GM18511 (cell line): Measurements from ENCODE around the gene DIAPH3.

Source experiments
- ATAC-seq: cut with Tn5 transposase; IDR thresholded peaks from one replicate; pipeline ENCODE4 v1.9.1; 2021; ENCODE audit warnings: mild to moderate bottlenecking, moderate library complexity; ENCODE audit not compliant: unreplicated experiment

Gene DIAPH3

DNA sequence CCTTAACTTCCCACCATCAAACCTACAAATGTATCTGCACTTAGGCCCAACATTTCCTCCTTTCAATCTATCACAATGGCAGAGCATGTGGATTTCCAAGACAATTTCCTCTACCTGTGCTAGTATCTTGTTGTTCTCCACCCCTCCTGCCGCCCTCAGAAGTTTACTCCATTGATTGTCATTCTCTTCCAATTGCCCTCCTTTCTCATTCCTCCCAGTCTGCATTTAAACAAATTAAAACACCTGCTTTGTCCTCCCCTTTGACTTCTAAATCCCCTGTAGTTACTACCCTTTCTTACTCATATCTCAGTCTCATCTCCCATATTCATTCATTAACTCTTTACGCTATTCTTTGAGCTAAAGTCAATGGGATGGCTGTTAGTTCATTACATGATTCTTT lies 370.6 kb downstream of the DIAPH3 start:
- ATAC-seq: no peak

DNA sequence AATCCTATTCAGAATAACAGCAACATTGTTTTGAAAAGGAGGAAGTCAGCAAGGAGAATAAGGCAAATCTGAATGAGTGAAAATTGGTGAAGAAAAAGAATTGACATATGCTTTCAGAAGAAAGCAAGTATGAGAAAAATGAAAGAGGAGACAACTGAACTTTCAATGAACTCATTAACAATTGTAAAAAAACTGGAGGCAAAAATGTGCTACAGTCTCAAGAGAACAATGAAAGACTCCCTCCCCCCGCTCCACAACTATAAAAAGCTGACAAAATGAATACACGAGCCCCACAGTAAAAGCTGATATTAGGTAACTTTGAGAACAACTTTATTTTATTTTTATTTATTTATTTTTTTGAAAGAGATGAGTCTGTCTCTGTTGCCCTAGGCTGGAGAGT lies 373.1 kb downstream of the DIAPH3 start:
- ATAC-seq: no peak

GRCh38 chr13:59789558-59789957 lies 374.2 kb downstream of the DIAPH3 start:
- ATAC-seq: no peak

- ATAC-seq: no peak
Measured at GRCh38 chr13:59787679-59788078, 376.0 kb downstream of the DIAPH3 start.

GRCh38 chr13:59782696-59783095 lies 381.0 kb downstream of the DIAPH3 start:
- no peak for ATAC-seq

DNA sequence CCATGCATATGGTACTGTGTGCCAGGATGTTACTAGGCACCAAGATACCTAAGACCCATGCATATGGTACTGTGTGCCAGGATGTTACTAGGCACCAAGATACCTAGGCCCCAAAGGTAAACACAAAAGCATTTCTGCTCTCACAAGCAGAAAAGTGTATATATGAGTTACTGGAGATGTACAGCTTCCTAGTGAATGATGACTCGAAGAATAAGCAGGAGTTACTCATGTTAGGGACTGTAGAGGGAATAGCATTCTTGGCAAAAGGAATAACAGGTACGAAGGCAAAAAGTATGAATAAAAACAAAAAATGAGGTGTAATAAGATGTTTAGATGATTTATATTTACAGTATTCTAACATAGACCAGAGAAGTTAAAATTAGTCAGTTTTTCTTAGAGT lies 383.7 kb downstream of the DIAPH3 start:
- ATAC-seq: no peak

GRCh38 chr13:59776924-59777690 lies 386.6 kb downstream of the DIAPH3 start:
- ATAC-seq: peak; percentile 58

GRCh38 chr13:59774491-59774971 lies 389.2 kb downstream of the DIAPH3 start:
- ATAC-seq: no peak

DNA sequence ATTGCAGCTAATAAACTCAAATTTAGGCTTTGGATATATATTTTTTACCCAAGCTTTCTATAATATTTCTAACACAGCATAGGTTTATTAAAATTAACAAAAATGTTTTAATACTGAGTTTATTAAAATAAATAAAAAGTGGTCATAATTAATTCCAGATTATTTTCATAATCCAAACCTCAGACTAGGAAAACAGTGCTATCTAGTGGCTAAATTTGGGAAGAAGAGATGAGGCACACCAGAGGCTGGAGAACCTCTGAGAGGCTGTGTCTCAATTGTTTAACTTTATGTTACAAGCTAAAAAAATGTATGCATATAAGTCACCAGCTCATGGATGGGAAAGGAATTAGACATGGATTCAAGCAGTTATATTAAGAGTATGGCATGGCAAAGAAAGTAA lies 392.5 kb downstream of the DIAPH3 start:
- no peak for ATAC-seq

GRCh38 chr13:59770451-59770850 lies 393.3 kb downstream of the DIAPH3 start:
- ATAC-seq: no peak

DNA sequence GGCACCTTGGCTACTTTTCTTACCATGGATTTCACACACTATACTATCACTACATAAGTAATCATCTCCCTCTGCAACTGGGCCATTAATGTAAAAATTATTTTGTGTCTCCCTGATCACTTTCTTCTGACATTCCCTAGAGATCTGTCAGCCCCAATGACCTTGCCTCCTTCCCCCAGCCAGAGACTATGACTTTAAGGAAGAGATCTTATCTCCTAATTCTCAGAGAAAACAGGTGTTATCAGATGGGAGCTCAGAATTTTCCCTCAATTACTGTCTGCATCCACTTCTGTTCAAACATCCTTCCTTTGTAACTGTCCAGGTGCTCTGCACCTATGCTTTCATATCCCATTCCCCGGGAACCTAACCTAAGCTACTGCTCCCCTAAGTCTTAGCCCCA lies 397.5 kb downstream of the DIAPH3 start:
- no peak for ATAC-seq

GRCh38 chr13:59755632-59756290 lies 408.0 kb downstream of the DIAPH3 start:
- peak; percentile 68 for ATAC-seq

DNA sequence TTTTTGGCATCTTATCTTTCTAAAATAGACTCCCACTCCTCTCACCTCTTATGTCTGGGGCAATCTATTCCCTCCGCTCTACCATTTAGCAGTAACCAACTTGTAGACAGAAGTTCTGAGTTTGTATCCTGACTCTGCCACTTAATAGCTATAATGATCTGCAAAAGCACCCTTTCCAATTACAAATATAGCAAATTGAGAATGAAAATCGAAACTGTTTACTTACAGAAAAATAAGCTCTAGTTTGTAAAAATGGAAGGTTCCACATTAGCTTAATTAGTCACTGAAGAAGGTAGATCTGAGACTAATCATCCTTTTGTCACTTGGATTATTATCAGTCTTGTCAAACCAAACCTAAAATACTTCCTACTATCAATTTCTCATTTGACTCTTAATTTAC lies 409.3 kb downstream of the DIAPH3 start:
- ATAC-seq: no peak

GRCh38 chr13:59750860-59751259 lies 412.9 kb downstream of the DIAPH3 start:
- ATAC-seq: no peak

GRCh38 chr13:59748046-59748445 lies 415.7 kb downstream of the DIAPH3 start:
- no peak for ATAC-seq

DNA sequence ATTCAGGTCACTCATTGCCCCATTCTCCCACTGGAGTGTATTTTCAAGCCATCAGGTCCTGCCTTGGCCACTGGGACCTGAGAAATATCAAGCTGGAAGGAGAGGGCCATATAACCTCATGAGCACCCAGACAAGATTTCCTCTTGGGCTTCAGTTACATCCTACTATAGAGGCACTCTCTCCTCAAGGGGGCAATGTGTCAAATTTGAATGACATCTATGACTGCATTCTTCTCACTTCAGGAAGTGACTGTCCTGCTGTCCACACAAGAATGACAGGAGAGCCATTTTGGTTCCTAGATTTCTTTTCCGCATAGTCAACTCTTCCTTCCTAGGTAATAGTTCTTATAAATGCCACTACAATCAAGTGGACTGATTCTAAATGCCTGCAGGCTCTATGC lies 416.2 kb downstream of the DIAPH3 start:
- ATAC-seq: peak; percentile 43

DNA sequence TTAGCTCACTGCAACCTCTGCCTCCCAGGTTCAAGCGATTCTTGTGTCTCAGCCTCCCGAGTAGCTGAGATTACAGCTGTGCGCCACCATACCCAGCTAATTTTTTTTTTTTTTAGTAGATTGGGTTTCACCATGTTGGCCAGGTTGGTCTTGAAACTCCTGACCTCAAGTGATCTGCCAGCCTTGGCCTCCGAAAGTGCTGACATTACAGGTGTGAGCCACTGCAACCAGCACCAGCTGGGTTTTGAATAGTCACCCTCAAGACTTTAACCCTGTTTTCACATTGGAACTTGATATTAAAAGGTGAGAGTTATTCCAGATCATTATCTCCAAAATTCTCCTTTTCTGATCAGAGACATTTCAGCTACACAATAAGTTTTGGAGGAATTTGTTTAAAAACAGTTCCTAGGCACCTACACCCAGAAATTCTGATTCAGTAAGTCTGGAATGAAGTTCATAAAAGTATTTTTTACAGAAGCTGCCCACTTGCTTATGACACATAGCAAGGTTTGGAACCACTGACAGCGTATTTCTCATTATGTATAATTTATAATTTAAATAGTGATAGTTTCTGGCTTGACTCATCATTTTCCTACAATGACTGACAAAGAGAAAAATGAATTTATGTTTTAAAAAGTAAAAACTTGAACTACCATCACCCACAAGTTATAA lies 417.3 kb downstream of the DIAPH3 start:
- ATAC-seq: peak; percentile 40

DNA sequence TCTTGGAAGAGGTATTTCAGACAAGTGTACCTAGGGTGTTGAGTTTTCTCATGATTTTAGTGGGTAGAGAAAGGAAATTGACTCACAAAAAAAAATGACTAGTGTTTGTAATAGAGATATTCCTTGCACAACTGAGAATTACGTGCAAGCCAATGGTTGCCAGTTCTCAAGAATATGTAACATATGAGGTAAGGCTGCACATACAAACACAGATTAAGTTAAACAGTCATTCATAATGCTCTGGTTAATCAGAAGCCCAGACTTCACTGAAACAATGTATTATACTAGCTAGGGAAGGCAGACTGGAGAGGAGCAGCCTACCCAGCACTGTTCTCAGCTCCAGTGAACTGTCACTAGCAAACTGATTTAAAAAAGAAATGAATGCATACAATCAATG lies 418.3 kb downstream of the DIAPH3 start:
- ATAC-seq: peak; percentile 62

DNA sequence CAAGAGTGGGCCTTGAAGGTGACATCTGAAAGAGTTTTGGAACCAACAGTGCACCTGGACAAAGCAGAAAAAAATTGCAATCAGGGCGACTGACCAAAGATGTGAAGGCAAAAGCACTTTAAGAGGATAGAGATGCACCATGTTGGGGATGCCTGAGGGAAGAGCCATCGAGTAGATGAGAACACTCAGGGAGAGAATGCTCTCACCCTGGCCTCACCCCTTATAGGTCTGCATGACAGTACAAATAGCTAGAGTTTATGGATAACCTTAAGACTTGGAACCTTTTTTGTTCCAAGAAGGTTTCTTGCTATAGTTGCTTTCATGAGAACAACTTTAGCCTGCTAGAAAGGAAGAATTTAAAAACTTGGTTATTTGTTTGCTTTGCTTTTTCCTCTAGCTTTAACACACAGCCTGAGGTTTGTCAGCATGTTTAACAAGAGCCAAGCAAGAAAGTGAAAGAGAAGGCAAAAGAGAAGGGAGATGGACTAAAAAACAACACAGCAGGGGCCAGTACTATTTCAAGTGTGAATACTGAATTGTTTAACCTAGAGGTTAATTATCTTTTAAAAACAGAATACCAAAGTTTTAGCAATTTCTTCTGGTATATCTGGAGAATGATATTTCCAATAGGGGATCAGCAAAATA lies 418.9 kb downstream of the DIAPH3 start:
- ATAC-seq: peak; percentile 53

- ATAC-seq: no peak
Measured at GRCh38 chr13:59743195-59743594, 420.5 kb downstream of the DIAPH3 start.

DNA sequence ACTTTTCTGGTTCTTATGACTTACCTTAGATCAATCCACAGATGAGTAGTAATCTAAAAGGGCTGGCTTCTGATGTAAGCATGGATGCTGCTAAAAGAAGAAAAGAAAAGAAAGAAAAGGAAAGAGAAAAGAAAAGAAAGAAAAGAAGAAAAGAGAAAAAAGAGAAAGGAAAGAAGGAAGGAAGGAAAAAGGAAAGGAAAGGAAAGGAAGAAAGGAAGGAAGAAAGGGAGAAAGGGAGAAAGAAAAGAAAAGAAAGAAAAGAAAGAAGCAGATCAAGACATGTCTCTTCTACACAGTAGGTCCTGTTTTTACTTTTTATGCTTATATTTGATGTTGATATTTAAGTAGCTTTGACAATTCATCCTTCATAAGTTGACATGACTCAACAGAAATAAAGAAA lies 421.3 kb downstream of the DIAPH3 start:
- no peak for ATAC-seq
